Neural progenitor cell (in vitro differentiated cells): ENCODE data around the gene TWSG1. TPM values are rescaled to one million over a fixed set of nuclear protein-coding genes. Genes with fewer than 3 reads are reported as not detected.

Experiments
- DNase-seq: peaks from one replicate; pipeline ENCODE4 v3.0.0-alpha.2; 2016; ENCODE audit warnings: low spot score
- H2AFZ ChIP-seq: fragments of 200-600 bp; sonication (generic); replicated peaks from 2 replicates; pipeline ENCODE4 v1.6.1; 2016; ENCODE audit warnings: antibody characterized with exemption
- H3F3A ChIP-seq: fragments of 200-600 bp; sonication (generic); 2 replicates; pipeline ENCODE4 v1.6.1; 2016; ENCODE audit warnings: antibody characterized with exemption, low read depth
- H3K27ac ChIP-seq: fragments of 200-600 bp; sonication (generic); 2 replicates; pipeline ENCODE4 v1.5.1; 2016; ENCODE audit warnings: mild to moderate bottlenecking
- H3K27me3 ChIP-seq: fragments of 200-600 bp; sonication (generic); 2 replicates; pipeline ENCODE4 v1.6.1; 2016; ENCODE audit warnings: mild to moderate bottlenecking, moderate library complexity
- H3K36me3 ChIP-seq: fragments of 200-600 bp; sonication (generic); 2 replicates; pipeline ENCODE4 v1.5.1; 2016
- H3K4me1 ChIP-seq: fragments of 200-600 bp; sonication (generic); 2 replicates; pipeline ENCODE4 v1.6.1; 2016; ENCODE audit warnings: mixed run types
- H3K4me2 ChIP-seq: fragments of 200-600 bp; sonication (generic); 2 replicates; pipeline ENCODE4 v1.6.1; 2016
- H3K4me3 ChIP-seq: fragments of 200-600 bp; sonication (generic); 2 replicates; pipeline ENCODE4 v1.5.1; 2016
- H3K79me2 ChIP-seq: fragments of 200-600 bp; sonication (generic); 2 replicates; pipeline ENCODE4 v1.6.1; 2016; ENCODE audit warnings: low read depth
- H3K9ac ChIP-seq: fragments of 200-600 bp; sonication (generic); 2 replicates; pipeline ENCODE4 v1.6.1; 2016
- H3K9me3 ChIP-seq: fragments of 200-600 bp; sonication (generic); 2 replicates; pipeline ENCODE4 v1.5.1; 2016; ENCODE audit warnings: low read depth
- H4K20me1 ChIP-seq: fragments of 200-600 bp; sonication (generic); 2 replicates; pipeline ENCODE4 v1.6.1; 2016; ENCODE audit warnings: low read depth
- H3K27ac Mint-ChIP-seq: 3 replicates; pipeline ENCODE4 v1.8.0; 2021; ENCODE audit warnings: mixed read lengths
- H3K27me3 Mint-ChIP-seq: 2 replicates; pipeline ENCODE4 v1.8.0; 2022; ENCODE audit warnings: low read depth, mild to moderate bottlenecking, inconsistent platforms, moderate library complexity, mixed read lengths; ENCODE audit not compliant: insufficient read depth
- H3K36me3 Mint-ChIP-seq: 3 replicates; pipeline ENCODE4 v1.8.0; 2021; ENCODE audit warnings: mixed read lengths
- H3K4me1 Mint-ChIP-seq: 3 replicates; pipeline ENCODE4 v1.8.0; 2021; ENCODE audit warnings: mixed read lengths
- H3K4me3 Mint-ChIP-seq: 3 replicates; pipeline ENCODE4 v1.8.0; 2021; ENCODE audit warnings: mild to moderate bottlenecking, moderate library complexity, mixed read lengths
- H3K9me3 Mint-ChIP-seq: 3 replicates; pipeline ENCODE4 v1.8.0; 2020; ENCODE audit warnings: mixed read lengths
- EZH2 ChIP-seq: fragments of 200-600 bp; sonication (generic); IDR thresholded peaks from 2 replicates; pipeline ENCODE4 v1.6.1; 2017; ENCODE audit warnings: antibody characterized with exemption, mild to moderate bottlenecking, moderate library complexity
- EZH2phosphoT487 ChIP-seq: fragments of 200-600 bp; sonication (generic); IDR thresholded peaks from 2 replicates; pipeline ENCODE4 v1.6.1; 2017; ENCODE audit warnings: antibody characterized with exemption
- total RNA-seq: library from RNA; depleted of rRNA; stranded (reverse); fragments of >200 nt; gene quantifications from 2 replicates; pipeline ENCODE4 v1.2.3, GENCODE V29; 2015; ENCODE audit warnings: low replicate concordance
- TF ChIP-seq, protein P1 (sequence below): fragments of 200-600 bp; sonication (generic); IDR thresholded peaks from 2 replicates; pipeline ENCODE4 v1.5.1; 2017; ENCODE audit warnings: antibody characterized with exemption, mild to moderate bottlenecking

Gene TWSG1
- total RNA-seq, 1 donor from 2014 or later = 87.9 TPM

DNA sequence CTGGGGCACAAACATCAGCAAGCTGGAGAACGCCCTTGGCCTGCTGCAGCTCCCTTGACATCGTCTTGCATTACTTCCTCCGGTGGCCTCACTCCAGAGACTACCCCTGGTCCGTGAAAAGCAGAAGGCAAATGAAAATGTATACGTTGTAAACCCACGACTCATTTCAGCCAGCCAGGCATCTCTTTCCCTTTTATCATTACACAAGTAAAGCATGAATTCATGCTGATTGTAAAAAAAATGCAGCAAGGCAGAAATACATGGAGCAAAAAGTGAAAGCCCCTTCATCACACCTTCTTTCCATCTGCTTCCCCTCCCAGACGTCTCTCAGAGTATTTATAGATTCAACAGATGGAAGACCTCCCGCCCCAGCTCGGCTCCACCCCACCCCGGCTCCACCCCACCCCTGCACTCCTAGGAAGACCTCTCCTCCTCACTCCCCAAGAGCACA is 99.1 kb downstream of the TWSG1 start:
- peak overlapping the region; percentile 46 for H2AFZ ChIP-seq
- no peaks in the 10 kb centered on the region for H4K20me1 ChIP-seq
- H3K4me3 ChIP-seq = peak overlapping the region; percentile 33
- H3K4me2 ChIP-seq = peak overlapping the region; percentile 67
- Mint-ChIP-seq H3K36me3 (no peaks in the 10 kb centered on the region), H3K4me1 (peaks cover 35% of the 10 kb centered on the region), H3K27me3 (peaks cover 6% of the 10 kb centered on the region), H3K4me3 (peak overlapping the region; percentile 78), H3K27ac (peak overlapping the region; percentile 100), H3K9me3 (peaks cover 1% of the 10 kb centered on the region)
- peak overlapping the region; percentile 95 for H3K27ac ChIP-seq
- no peak overlapping the region for H3K9ac ChIP-seq
- H3F3A ChIP-seq = peaks cover 35% of the 10 kb centered on the region
- H3K27me3 ChIP-seq = no peaks in the 10 kb centered on the region
- H3K4me1 ChIP-seq = peaks cover 40% of the 10 kb centered on the region
- no peak for DNase-seq
- no peaks in the 10 kb centered on the region for H3K36me3 ChIP-seq
- H3K79me2 ChIP-seq = no peaks in the 10 kb centered on the region
- no peak for TF ChIP-seq EZH2
- no peak for TF ChIP-seq EZH2phosphoT487
- TF ChIP-seq, protein P1, sequence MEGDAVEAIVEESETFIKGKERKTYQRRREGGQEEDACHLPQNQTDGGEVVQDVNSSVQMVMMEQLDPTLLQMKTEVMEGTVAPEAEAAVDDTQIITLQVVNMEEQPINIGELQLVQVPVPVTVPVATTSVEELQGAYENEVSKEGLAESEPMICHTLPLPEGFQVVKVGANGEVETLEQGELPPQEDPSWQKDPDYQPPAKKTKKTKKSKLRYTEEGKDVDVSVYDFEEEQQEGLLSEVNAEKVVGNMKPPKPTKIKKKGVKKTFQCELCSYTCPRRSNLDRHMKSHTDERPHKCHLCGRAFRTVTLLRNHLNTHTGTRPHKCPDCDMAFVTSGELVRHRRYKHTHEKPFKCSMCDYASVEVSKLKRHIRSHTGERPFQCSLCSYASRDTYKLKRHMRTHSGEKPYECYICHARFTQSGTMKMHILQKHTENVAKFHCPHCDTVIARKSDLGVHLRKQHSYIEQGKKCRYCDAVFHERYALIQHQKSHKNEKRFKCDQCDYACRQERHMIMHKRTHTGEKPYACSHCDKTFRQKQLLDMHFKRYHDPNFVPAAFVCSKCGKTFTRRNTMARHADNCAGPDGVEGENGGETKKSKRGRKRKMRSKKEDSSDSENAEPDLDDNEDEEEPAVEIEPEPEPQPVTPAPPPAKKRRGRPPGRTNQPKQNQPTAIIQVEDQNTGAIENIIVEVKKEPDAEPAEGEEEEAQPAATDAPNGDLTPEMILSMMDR = no peak
- no peaks in the 10 kb centered on the region for H3K9me3 ChIP-seq

- Mint-ChIP-seq H3K27ac (peak overlapping the region; percentile 100), H3K4me3 (peak overlapping the region; percentile 78), H3K4me1 (peaks cover 35% of the 10 kb centered on the region), H3K27me3 (peaks cover 6% of the 10 kb centered on the region), H3K9me3 (no peaks in the 10 kb centered on the region), H3K36me3 (no peaks in the 10 kb centered on the region)
- Histone ChIP-seq H3K27me3 (no peaks in the 10 kb centered on the region), H3K4me3 (peak overlapping the region; percentile 33), H4K20me1 (no peaks in the 10 kb centered on the region), H3F3A (peaks cover 35% of the 10 kb centered on the region), H3K4me2 (peak overlapping the region; percentile 67), H3K79me2 (no peaks in the 10 kb centered on the region), H3K36me3 (no peaks in the 10 kb centered on the region), H2AFZ (peak overlapping the region; percentile 46), H3K27ac (peak overlapping the region; percentile 95), H3K9me3 (no peaks in the 10 kb centered on the region), H3K4me1 (peaks cover 40% of the 10 kb centered on the region), H3K9ac (no peak overlapping the region)
- TF ChIP-seq EZH2 (no peak), EZH2phosphoT487 (no peak)
- TF ChIP-seq, protein P1 = no peak
- DNase-seq = peak; percentile 89
These were observed 99.6 kb downstream of the TWSG1 start for GRCh38 chr18:9434122-9434701.

DNA sequence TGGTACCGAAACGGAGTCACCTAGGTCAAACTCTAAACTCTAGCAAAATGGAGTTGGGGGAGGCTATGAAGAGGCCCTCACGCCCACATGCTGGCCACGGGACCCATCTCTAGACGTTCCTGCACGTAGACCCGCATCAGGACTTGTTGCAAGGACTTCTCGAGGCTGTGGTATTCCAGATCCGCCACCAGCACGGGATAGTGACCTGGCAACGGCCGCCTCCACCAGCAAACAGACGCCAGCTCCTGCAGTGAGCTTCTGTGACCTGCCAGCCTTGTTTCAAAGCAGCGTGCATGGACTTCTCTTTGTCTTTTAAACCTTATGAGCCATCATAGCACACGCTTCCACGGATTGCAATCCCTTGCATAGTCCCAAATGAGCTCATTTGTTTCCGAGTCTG is 100.5 kb downstream of the TWSG1 start:
- H3K4me3 Mint-ChIP-seq = peak overlapping the region; percentile 48
- H3F3A ChIP-seq = peaks cover 35% of the 10 kb centered on the region
- H4K20me1 ChIP-seq = no peaks in the 10 kb centered on the region
- H3K9me3 ChIP-seq = no peaks in the 10 kb centered on the region
- no peaks in the 10 kb centered on the region for H3K36me3 ChIP-seq
- TF ChIP-seq EZH2phosphoT487 = no peak
- TF ChIP-seq, protein P1 = no peak
- TF ChIP-seq EZH2 = no peak
- no peaks in the 10 kb centered on the region for H3K27me3 ChIP-seq
- no peaks in the 10 kb centered on the region for H3K36me3 Mint-ChIP-seq
- H3K4me1 ChIP-seq = peaks cover 40% of the 10 kb centered on the region
- H3K9ac ChIP-seq = no peak overlapping the region
- H3K4me1 Mint-ChIP-seq = peaks cover 35% of the 10 kb centered on the region
- H3K27ac Mint-ChIP-seq = peak overlapping the region; percentile 95
- H2AFZ ChIP-seq = peak overlapping the region; percentile 50
- peak overlapping the region; percentile 34 for H3K27ac ChIP-seq
- H3K9me3 Mint-ChIP-seq = no peaks in the 10 kb centered on the region
- H3K4me2 ChIP-seq = no peak overlapping the region
- H3K27me3 Mint-ChIP-seq = peaks cover 6% of the 10 kb centered on the region
- peak; percentile 42 for DNase-seq
- H3K79me2 ChIP-seq = no peaks in the 10 kb centered on the region
- H3K4me3 ChIP-seq = no peak overlapping the region
